Fibroblast of skin of scalp (primary cell): ENCODE results near the gene PARD3B.

Source experiments
- DNase-seq: peaks from one replicate; pipeline ENCODE4 v3.0.0-alpha.2; 2013

The PARD3B gene

GRCh38 chr2:205539603-205540002 is 994.3 kb downstream of the PARD3B start:
- DNase-seq = no peak

- no peak for DNase-seq
Measured at GRCh38 chr2:205540036-205540435, 994.8 kb downstream of the PARD3B start.

- DNase-seq = no peak
Measured at GRCh38 chr2:205543262-205543843, 998.1 kb downstream of the PARD3B start.

GRCh38 chr2:205543937-205544702 is 998.8 kb downstream of the PARD3B start:
- no peak for DNase-seq

GRCh38 chr2:205545971-205546816 is 1000.9 kb downstream of the PARD3B start:
- DNase-seq = no peak

- DNase-seq = no peak
Measured at GRCh38 chr2:205555566-205556230, 1010.4 kb downstream of the PARD3B start.

GRCh38 chr2:205556357-205556756 is 1011.1 kb downstream of the PARD3B start:
- no peak for DNase-seq

GRCh38 chr2:205556841-205557539 is 1011.7 kb downstream of the PARD3B start:
- DNase-seq = no peak

- no peak for DNase-seq
Measured at GRCh38 chr2:205557873-205558272, 1012.6 kb downstream of the PARD3B start.

GRCh38 chr2:205561441-205561840 is 1016.2 kb downstream of the PARD3B start:
- DNase-seq = no peak

GRCh38 chr2:205563646-205564045 is 1018.4 kb downstream of the PARD3B start:
- DNase-seq = no peak

GRCh38 chr2:205564346-205565141 is 1019.3 kb downstream of the PARD3B start:
- DNase-seq = no peak

- no peak for DNase-seq
Measured at GRCh38 chr2:205565142-205565522, 1019.9 kb downstream of the PARD3B start.

- no peak for DNase-seq
Measured at GRCh38 chr2:205566606-205567168, 1021.4 kb downstream of the PARD3B start.

- DNase-seq = no peak
Measured at GRCh38 chr2:205568620-205569019, 1023.3 kb downstream of the PARD3B start.

- no peak for DNase-seq
Measured at GRCh38 chr2:205570648-205571047, 1025.4 kb downstream of the PARD3B start.

GRCh38 chr2:205571360-205571959 is 1026.2 kb downstream of the PARD3B start:
- DNase-seq = no peak

- peak; percentile 79 for DNase-seq
Measured at GRCh38 chr2:205574001-205574400, 1028.7 kb downstream of the PARD3B start.

GRCh38 chr2:205579335-205579734 is 1034.1 kb downstream of the PARD3B start:
- no peak for DNase-seq

GRCh38 chr2:205580212-205580987 is 1035.1 kb downstream of the PARD3B start:
- DNase-seq = peak; percentile 62
